Endothelial cell of umbilical vein (primary cell): ENCODE results near the gene SYNDIG1. TPM values are rescaled to one million over a fixed set of nuclear protein-coding genes. Genes with fewer than 3 reads are reported as not detected.

ENCODE experiments used
- Bru-seq: library from RNA; stranded (reverse); fragments of 400-500 nt; gene quantifications from one replicate; lab custom pipeline; 2021; lab: Mats Ljungman, UMichigan
- BruChase-seq, 2 experiments: library from RNA; stranded (reverse); fragments of 400-500 nt; gene quantifications; one replicate each; lab custom pipeline; 2021; lab: Mats Ljungman, UMichigan
- BruUV-seq: library from RNA; stranded (reverse); fragments of 400-500 nt; replicated peaks from 2 replicates; lab custom pipeline; 2021; lab: Mats Ljungman, UMichigan
- CTCF ChIA-PET: fragments of 300-600, 350-600 bp; sonication (Branson Sonifier 250); formaldehyde crosslinking; loops from one replicate; lab custom pipeline; 2021; ENCODE audit warnings: antibody characterized with exemption, inconsistent platforms; lab: Charles Lee
- POLR2A ChIA-PET: fragments of 300-600, 350-600 bp; sonication (Branson Sonifier 250); formaldehyde crosslinking; loops from one replicate; lab custom pipeline; 2021; ENCODE audit warnings: antibody characterized with exemption, inconsistent platforms; lab: Charles Lee
- DNase-seq: peaks from one replicate; pipeline ENCODE4 v3.0.0-alpha.2; 2011; ENCODE audit warnings: low read depth, low spot score
- FAIRE-seq: peaks from 2 replicates; lab custom pipeline; 2011; peaks lifted over from hg19 to GRCh38; lab: Jason Lieb, UNC
- H2AFZ ChIP-seq: 2 replicates; pipeline ENCODE4 v1.6.0; 2012; ENCODE audit warnings: low read depth, low read length, control low read depth, inconsistent platforms
- H3K27ac ChIP-seq: 2 replicates; pipeline ENCODE4 v1.5.1; 2011; ENCODE audit warnings: low read depth, mild to moderate bottlenecking, control low read depth, low read length, moderate library complexity; ENCODE audit not compliant: insufficient read depth
- H3K27me3 ChIP-seq, 2 experiments: 2 replicates each; pipeline versions ENCODE4 v1.6.0 to v1.6.1; 2011; ENCODE audit warnings: low read length in 2 of 2, mixed read lengths in 1 of 2; ENCODE audit not compliant: control insufficient read depth in 2 of 2, insufficient read depth in 2 of 2
- H3K36me3 ChIP-seq, 2 experiments: 2 replicates in 1 of 2; 3 replicates in 1 of 2; pipeline ENCODE4 v1.5.1; 2011; ENCODE audit warnings: low read length in 2 of 2, mild to moderate bottlenecking in 1 of 2, moderate library complexity in 1 of 2; ENCODE audit not compliant: control insufficient read depth in 2 of 2, insufficient read depth in 2 of 2; ENCODE audit errors: extremely low read depth in 1 of 2
- H3K4me1 ChIP-seq: 3 replicates; pipeline ENCODE4 v1.5.1; 2011; ENCODE audit warnings: mild to moderate bottlenecking, low read length; ENCODE audit not compliant: control insufficient read depth, insufficient read depth; ENCODE audit errors: extremely low read depth
- H3K4me2 ChIP-seq: 2 replicates; pipeline ENCODE4 v1.6.1; 2011; ENCODE audit warnings: low read length, control low read depth, mixed read lengths; ENCODE audit not compliant: insufficient read depth
- H3K4me3 ChIP-seq, 3 experiments: fragments of 200-600 bp in 1 of 3; sonication (generic), shearing (Covaris generic) in 1 of 3; replicated peaks in 1 of 3; 2 replicates each; pipeline ENCODE4 v1.5.1; 2011 to 2016; ENCODE audit warnings: control low read depth in 3 of 3, low read length in 3 of 3, mild to moderate bottlenecking in 2 of 3, inconsistent platforms in 1 of 3, low read depth in 1 of 3, moderate library complexity in 1 of 3; ENCODE audit not compliant: insufficient read depth in 1 of 3
- H3K79me2 ChIP-seq: 2 replicates; pipeline ENCODE4 v1.6.0; 2012; ENCODE audit warnings: low read length, inconsistent platforms; ENCODE audit not compliant: control insufficient read depth, insufficient read depth
- H3K9ac ChIP-seq: replicated peaks from 2 replicates; pipeline ENCODE3; 2011; ENCODE audit warnings: low read length, control low read depth; ENCODE audit not compliant: insufficient read depth; ENCODE audit errors: extremely low read depth
- H3K9me1 ChIP-seq: replicated peaks from 3 replicates; pipeline ENCODE4 v1.6.0; 2011; ENCODE audit warnings: mild to moderate bottlenecking, low read length; ENCODE audit not compliant: control insufficient read depth, insufficient read depth; ENCODE audit errors: extremely low read depth
- H3K9me3 ChIP-seq: replicated peaks from 2 replicates; pipeline ENCODE4 v1.5.1; 2012; ENCODE audit warnings: low read length, inconsistent platforms; ENCODE audit not compliant: control insufficient read depth, insufficient read depth
- H4K20me1 ChIP-seq: replicated peaks from 2 replicates; pipeline ENCODE3; 2011; ENCODE audit warnings: mild to moderate bottlenecking, low read length; ENCODE audit not compliant: control insufficient read depth, insufficient read depth; ENCODE audit errors: extremely low read depth
- EZH2 ChIP-seq: IDR thresholded peaks from 2 replicates; pipeline ENCODE4 v1.6.1; 2012; ENCODE audit warnings: borderline replicate concordance, low read depth, mild to moderate bottlenecking, moderate library complexity, low read length, inconsistent platforms; ENCODE audit not compliant: severe bottlenecking
- FOS ChIP-seq: IDR thresholded peaks from 2 replicates; pipeline ENCODE4 v1.6.1; 2011; ENCODE audit warnings: mild to moderate bottlenecking, low read length, moderate library complexity, borderline replicate concordance; ENCODE audit not compliant: insufficient read depth
- GATA2 ChIP-seq: IDR thresholded peaks from 2 replicates; pipeline ENCODE4 v1.7.0; 2011; ENCODE audit warnings: low read depth, mild to moderate bottlenecking, moderate library complexity, mixed read lengths, low read length; ENCODE audit not compliant: insufficient read length, insufficient read depth
- JUN ChIP-seq: IDR thresholded peaks from 2 replicates; pipeline ENCODE4 v1.6.1; 2011; ENCODE audit warnings: borderline replicate concordance, low read depth; ENCODE audit not compliant: insufficient read length, insufficient read depth
- MYC ChIP-seq: IDR thresholded peaks from one replicate; pipeline ENCODE4 v1.6.1; 2011; ENCODE audit warnings: mild to moderate bottlenecking, low read depth, low read length
- POLR2A ChIP-seq: IDR thresholded peaks from 2 replicates; pipeline ENCODE4 v1.6.1; 2012; ENCODE audit warnings: low read depth, mild to moderate bottlenecking, control low read depth, low read length
- POLR2AphosphoS5 ChIP-seq: IDR thresholded peaks from 2 replicates; pipeline ENCODE4 v1.6.1; 2012; ENCODE audit warnings: low read depth, mild to moderate bottlenecking, control low read depth, low read length, moderate library complexity; ENCODE audit not compliant: insufficient read depth
- dilution Hi-C: fragments of 300-500 bp; cut with MboI; formaldehyde crosslinking; loops from one replicate; pipeline ENCODE4 v1.15.0; 2019; ENCODE audit warnings: low sequenced_read_pairs; ENCODE audit not compliant: extremely low pct_ligation_motif_present
- intact Hi-C: fragments of 100-400 bp; cut with micrococcal nuclease; formaldehyde crosslinking; loops from one replicate; pipeline ENCODE4 v1.10.0; 2022
- long read RNA-seq: library from polyadenylated mRNA; stranded (forward); transcript quantifications from one replicate; pipeline ENCODE4 v2.0.0, GENCODE V29; 2021
- polyA minus RNA-seq, 3 experiments: library from RNA; depleted of rRNA, polyadenylated mRNA; stranded (reverse); fragments of >200 nt; gene quantifications; 1 replicate in 1 of 3; 2 replicates in 2 of 3; pipeline ENCODE4 v1.2.3, GENCODE V29; 2011
- polyA plus RNA-seq, 4 experiments: library from polyadenylated mRNA; depleted of rRNA in 3 of 4; stranded (reverse) in 3 of 4; unstranded in 1 of 4; fragments of >200 nt; gene quantifications; 2 replicates each; pipeline versions ENCODE4 v1.2.1 to v1.2.3, GENCODE V29; 2011 to 2012; ENCODE audit warnings: missing spikeins in 1 of 4
- total RNA-seq: library from RNA; stranded (reverse); gene quantifications from 2 replicates; pipeline ENCODE4 v1.2.3, GENCODE V29; 2021
- TF ChIP-seq, protein P1 (sequence below): IDR thresholded peaks from 2 replicates; pipeline ENCODE4 v1.6.1; 2011; ENCODE audit not compliant: insufficient read depth, insufficient read length
- TF ChIP-seq, protein P2 (sequence below), 2 donors: IDR thresholded peaks; 1 replicate in 1 of 2; 2 replicates in 1 of 2; pipeline ENCODE4 v1.5.1; 2011; ENCODE audit warnings: low read length in 2 of 2, mild to moderate bottlenecking in 2 of 2, moderate library complexity in 2 of 2, control low read depth in 1 of 2, inconsistent platforms in 1 of 2, low read depth in 1 of 2; ENCODE audit not compliant: insufficient read depth in 1 of 2; ENCODE audit errors: extremely low read depth in 1 of 2

SYNDIG1 gene
- not detected in 2 replicates for total RNA-seq
- polyA plus RNA-seq, result not detected in 2 replicates
- not detected in 2 replicates for polyA plus RNA-seq (2011; cell fraction: cytosol; rRNA removed)
- polyA plus RNA-seq (2011; cell fraction: nucleus; rRNA removed), result not detected in 2 replicates
- polyA plus RNA-seq (2012), result not detected in 2 replicates
- not detected in 2 replicates for polyA minus RNA-seq
- polyA minus RNA-seq (2011; cell fraction: cytosol; rRNA and poly(A)+ RNA removed), result not detected
- polyA minus RNA-seq (2011; cell fraction: nucleus; rRNA and poly(A)+ RNA removed), result not detected in 2 replicates
- percentile 2 among the genes with signal in this experiment for Bru-seq, nascent RNA
- not detected for BruChase-seq, experiment 1, labeled RNA remaining after a 6-hour chase
- BruChase-seq, experiment 2, labeled RNA remaining after a 2-hour chase, result percentile 2 among the genes with signal in this experiment
- long read RNA-seq, result 0 reads

DNA sequence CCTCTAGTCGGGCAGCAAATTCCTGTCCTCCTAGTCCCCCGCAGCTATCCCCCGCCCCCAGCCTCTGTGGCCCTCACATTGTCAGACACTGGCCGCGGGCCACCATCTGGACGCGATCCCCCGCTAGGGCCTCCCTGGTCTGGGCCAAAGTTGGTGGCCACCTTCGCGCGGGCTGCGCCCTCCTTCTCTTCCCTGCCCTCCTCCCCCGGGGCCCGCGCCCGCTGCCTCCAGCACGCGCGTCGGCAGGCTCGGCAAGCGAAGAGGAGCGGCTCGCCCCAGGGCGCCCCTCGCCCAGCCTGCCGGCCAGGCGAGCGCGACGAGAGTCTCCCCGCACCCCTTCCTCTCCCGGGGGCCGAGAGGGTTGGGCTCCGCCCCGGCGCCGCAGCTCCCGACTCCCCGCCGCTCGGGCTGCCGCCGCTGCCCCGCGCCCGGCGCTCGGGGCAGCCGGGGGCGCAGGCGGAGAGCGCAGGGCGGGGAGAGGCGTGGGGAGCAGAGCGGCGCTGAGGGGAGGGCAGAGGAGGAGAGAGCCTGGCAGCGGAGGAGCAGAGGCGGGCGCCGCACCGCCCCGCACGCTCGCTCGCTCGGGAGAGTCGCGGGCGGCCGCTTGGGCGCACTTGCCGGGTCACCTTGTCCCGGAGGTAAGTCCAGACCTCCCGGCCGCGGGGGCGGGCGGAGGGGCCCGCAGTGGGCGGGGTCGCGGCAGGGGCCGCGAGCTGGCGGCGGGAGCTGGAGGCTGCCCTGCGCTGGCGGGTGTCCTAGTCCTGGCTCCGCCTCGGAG is at the start of gene SYNDIG1:
TSS of gene SYNDIG1 (plus strand) at position 514 of the 778 bp plus-strand sequence. CDS start 73,469 bp downstream, outside the sequence.
- no peak for TF ChIP-seq MYC
- TF ChIP-seq POLR2AphosphoS5, result no peak
- peak; percentile 58 for TF ChIP-seq EZH2
- Histone ChIP-seq H3K4me3 (no peak within 1 kb of the TSS), H3K36me3 (no peaks in the 10 kb centered on the region), H3K27ac (no peak within 1 kb of the TSS), H3K9me1 (no peaks in the 10 kb centered on the region), H3K27me3 (peaks cover 15 to 24% of the 10 kb centered on the region in 2 experiments), H3K9ac (no peak within 1 kb of the TSS), H3K9me3 (no peaks in the 10 kb centered on the region), H3K4me2 (no peak within 1 kb of the TSS), H4K20me1 (no peaks in the 10 kb centered on the region), H3K4me1 (no peaks in the 10 kb centered on the region), H2AFZ (no peak within 1 kb of the TSS), H3K79me2 (no peaks in the 10 kb centered on the region)
- CTCF ChIA-PET, result no interaction called here
- intact Hi-C loops (no loop called here), dilution Hi-C loops (no loop called here)
- POLR2A ChIA-PET, result no interaction called here
- BruUV-seq, result no TSS peak
- DNase-seq (no peak), FAIRE-seq (no peak)

DNA sequence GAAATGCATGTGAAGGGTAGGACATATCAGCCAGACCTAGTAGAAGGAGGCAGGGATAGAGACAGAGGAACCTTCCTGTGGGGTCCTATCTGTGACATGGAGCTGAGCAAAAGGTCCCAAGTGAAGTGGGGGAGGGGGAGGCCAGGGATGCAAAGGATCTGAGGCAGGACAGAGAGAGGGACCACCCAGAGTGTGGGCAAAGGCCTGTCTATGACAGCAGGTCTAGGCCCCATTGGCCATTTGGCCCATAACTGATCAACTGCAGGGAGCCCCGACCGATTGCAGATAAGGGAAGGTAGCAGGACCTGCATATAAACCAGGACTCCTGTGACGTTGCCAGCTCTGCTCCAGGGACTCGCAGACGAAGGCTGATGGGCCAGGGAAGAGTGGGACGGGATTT is 49.6 kb upstream of the SYNDIG1 start:
- Histone ChIP-seq H3K36me3 (no peaks in the 10 kb centered on the region), H3K9me3 (peaks cover 5% of the 10 kb centered on the region), H2AFZ (no peak overlapping the region), H3K79me2 (no peaks in the 10 kb centered on the region), H3K27ac (no peak overlapping the region), H3K9ac (no peak overlapping the region), H3K4me2 (no peak overlapping the region), H4K20me1 (no peaks in the 10 kb centered on the region), H3K9me1 (no peaks in the 10 kb centered on the region), H3K27me3 (no peaks in the 10 kb centered on the region), H3K4me3 (no peak overlapping the region), H3K4me1 (no peaks in the 10 kb centered on the region)
- dilution Hi-C loops (no loop called here), intact Hi-C loops (loop anchor here (10.0 kb wide), 1 partner anchor 65 kb away; no protein-coding TSS in a partner anchor)
- CTCF ChIA-PET, result no interaction called here
- DNase-seq (no peak), FAIRE-seq (no peak)
- no TSS peak for BruUV-seq
- POLR2A ChIA-PET, result no interaction called here
- no peak for TF ChIP-seq POLR2A
- no peak for TF ChIP-seq FOS
- TF ChIP-seq MYC, result no peak
- no peak for TF ChIP-seq JUN
- TF ChIP-seq, protein P1, sequence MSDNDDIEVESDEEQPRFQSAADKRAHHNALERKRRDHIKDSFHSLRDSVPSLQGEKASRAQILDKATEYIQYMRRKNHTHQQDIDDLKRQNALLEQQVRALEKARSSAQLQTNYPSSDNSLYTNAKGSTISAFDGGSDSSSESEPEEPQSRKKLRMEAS, result no peak
- no peak for TF ChIP-seq EZH2
- TF ChIP-seq POLR2AphosphoS5, result no peak
- no peak for TF ChIP-seq GATA2
- TF ChIP-seq, protein P2, sequence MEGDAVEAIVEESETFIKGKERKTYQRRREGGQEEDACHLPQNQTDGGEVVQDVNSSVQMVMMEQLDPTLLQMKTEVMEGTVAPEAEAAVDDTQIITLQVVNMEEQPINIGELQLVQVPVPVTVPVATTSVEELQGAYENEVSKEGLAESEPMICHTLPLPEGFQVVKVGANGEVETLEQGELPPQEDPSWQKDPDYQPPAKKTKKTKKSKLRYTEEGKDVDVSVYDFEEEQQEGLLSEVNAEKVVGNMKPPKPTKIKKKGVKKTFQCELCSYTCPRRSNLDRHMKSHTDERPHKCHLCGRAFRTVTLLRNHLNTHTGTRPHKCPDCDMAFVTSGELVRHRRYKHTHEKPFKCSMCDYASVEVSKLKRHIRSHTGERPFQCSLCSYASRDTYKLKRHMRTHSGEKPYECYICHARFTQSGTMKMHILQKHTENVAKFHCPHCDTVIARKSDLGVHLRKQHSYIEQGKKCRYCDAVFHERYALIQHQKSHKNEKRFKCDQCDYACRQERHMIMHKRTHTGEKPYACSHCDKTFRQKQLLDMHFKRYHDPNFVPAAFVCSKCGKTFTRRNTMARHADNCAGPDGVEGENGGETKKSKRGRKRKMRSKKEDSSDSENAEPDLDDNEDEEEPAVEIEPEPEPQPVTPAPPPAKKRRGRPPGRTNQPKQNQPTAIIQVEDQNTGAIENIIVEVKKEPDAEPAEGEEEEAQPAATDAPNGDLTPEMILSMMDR (IDR thresholded peaks at IDR 0.05; ENCODE audit: extremely low read depth in 1 of 2, insufficient read depth in 1 of 2, low read depth in 1 of 2, low read length in 2 of 2), result no peak
